ENCODE results near the gene VWF.

The VWF gene

DNA sequence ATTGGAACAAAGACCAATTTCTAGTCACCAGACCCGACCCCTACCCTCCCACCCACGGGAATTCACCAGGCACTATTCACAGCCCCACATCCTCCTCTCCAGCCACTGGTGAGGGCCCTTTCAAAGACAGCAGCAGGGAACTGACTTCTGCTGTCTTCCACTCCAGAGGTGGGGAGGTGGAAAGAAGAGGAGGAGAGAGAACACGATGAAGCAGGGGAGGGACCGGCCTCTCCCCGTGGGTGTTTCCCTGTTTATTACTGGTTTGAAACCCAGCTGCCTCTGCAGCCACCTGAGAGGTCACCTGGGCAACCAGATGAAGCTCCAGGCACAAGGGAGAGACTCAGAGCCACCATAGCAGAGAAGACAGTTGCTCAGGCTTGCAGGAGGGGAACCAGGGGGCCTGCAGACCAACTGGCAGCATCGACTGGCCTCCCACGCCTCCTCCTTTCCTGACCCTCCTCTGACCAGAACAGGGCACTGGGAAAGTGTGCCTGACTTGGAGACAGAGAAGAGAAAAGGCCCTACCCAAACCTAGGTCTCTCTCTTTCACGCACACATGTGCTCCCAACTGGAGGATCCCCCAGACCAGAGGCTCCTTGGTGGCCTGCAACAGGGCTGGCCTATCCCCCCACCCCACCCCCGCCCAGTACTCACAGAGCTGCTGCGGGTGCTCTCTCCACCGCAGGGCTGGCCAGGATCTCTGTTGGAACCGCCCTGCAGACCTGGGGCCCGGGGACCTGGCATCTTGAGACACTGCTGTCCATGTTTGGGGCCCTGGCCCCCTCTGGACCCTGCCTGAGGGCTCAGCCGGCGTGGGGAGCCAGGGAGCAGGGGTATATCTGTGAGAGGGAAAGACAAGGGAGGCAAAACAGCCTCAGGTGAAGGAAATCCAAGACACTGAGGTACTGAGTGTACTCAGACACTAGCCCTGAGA is 202.2 kb downstream of the VWF start:
- TF ChIP-seq CTCF (IDR thresholded peaks at IDR 0.05; ENCODE audit: extremely low read depth, insufficient read depth, missing control alignments) = no peak
- in situ Hi-C loops (cut with MboI; ENCODE audit: low pct_unique_long_range_greater_than_20kb, low sequenced_read_pairs, unreplicated experiment) = no loop called here
- no peak for DNase-seq (ENCODE audit: low spot score)

DNA sequence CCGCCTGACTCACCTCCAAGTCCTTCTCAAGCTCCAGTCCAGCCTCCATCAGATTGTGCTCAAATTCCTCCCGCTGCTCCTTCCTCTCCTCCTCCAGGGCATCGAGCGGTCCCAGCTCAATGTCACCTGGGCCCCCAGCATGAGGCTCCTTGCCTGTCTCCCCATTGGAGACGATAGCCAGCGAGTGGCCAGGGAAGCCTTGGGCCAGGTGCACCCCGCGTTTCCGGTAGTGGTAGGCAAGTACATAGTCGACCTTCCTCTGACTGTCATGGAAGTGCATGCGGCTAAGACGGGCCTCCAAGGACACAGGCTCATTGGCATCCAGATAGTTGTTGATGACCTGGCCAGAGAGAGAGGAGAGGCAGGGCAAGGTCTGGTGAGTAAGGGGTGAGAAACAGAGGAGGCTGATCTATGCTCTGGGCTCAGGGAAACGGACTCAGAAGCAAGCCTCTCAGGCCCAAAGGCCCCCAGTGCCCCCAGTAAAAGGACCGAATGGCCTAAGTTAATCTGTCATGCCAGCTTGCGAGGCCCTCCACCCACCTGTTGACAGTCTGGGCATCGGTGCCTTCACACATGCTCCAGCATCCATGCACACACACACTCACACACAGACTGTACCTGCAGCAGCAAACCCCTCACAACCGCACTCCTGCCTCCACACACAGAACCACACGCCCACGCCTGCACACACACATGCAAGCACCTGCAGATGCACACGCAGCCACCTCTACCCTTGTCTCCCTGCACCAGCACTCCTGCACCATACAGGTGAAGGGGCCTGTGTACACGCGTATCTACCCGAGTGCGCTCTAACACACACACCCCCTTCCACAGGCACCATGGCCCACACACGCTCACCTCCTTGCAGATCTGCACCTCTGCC is 203.2 kb downstream of the VWF start:
- TF ChIP-seq CTCF (IDR thresholded peaks at IDR 0.05; ENCODE audit: extremely low read depth, insufficient read depth, missing control alignments) = no peak

GRCh38 chr12:5916785-5917290 is 207.6 kb downstream of the VWF start:
- in situ Hi-C loops (cut with MboI; ENCODE audit: low pct_unique_long_range_greater_than_20kb, low sequenced_read_pairs, unreplicated experiment) = no loop called here
- DNase-seq (ENCODE audit: low spot score) = no peak
- no peak for TF ChIP-seq CTCF (IDR thresholded peaks at IDR 0.05; ENCODE audit: extremely low read depth, insufficient read depth, missing control alignments)

More for the DNA sequence above, 203.2 kb downstream of the VWF start:
- in situ Hi-C loops (cut with MboI; ENCODE audit: low pct_unique_long_range_greater_than_20kb, low sequenced_read_pairs, unreplicated experiment) = no loop called here
- DNase-seq (ENCODE audit: low spot score) = no peak

- in situ Hi-C loops (cut with MboI; ENCODE audit: low pct_unique_long_range_greater_than_20kb, low sequenced_read_pairs, unreplicated experiment) = no loop called here
- DNase-seq (ENCODE audit: low spot score) = no peak
- no peak for TF ChIP-seq CTCF (IDR thresholded peaks at IDR 0.05; ENCODE audit: extremely low read depth, insufficient read depth, missing control alignments)
These were observed 209.0 kb downstream of the VWF start for GRCh38 chr12:5915511-5915910.

- in situ Hi-C loops (cut with MboI; ENCODE audit: low pct_unique_long_range_greater_than_20kb, low sequenced_read_pairs, unreplicated experiment) = no loop called here
- DNase-seq (ENCODE audit: low spot score) = no peak
These were observed 209.9 kb downstream of the VWF start for GRCh38 chr12:5914387-5915149.

More at GRCh38 chr12:5914387-5915149, 209.9 kb downstream of the VWF start:
- TF ChIP-seq CTCF (IDR thresholded peaks at IDR 0.05; ENCODE audit: extremely low read depth, insufficient read depth, missing control alignments) = no peak
